ENCODE results near the gene KCNJ12.
"Not testable (repeated sequence)": the region's sequence is repeated elsewhere in the genome, so short reads cannot be mapped to it uniquely, and the experiment has no call there.

Gene KCNJ12

GRCh38 chr17:21425321-21425720 lies 49.2 kb downstream of the KCNJ12 start:
- DNase-seq: no peak

- DNase-seq: no peak
These were observed 49.6 kb downstream of the KCNJ12 start for GRCh38 chr17:21425736-21426135.

GRCh38 chr17:21426246-21426645 lies 50.1 kb downstream of the KCNJ12 start:
- not testable (repeated sequence) for DNase-seq

- not testable (repeated sequence) for DNase-seq
These were observed 50.7 kb downstream of the KCNJ12 start for GRCh38 chr17:21426876-21427275.

GRCh38 chr17:21427727-21428126 lies 51.6 kb downstream of the KCNJ12 start:
- not testable (repeated sequence) for DNase-seq

- not testable (repeated sequence) for DNase-seq
These were observed 52.7 kb downstream of the KCNJ12 start for GRCh38 chr17:21428752-21429424.

- DNase-seq: not testable (repeated sequence)
These were observed 53.9 kb downstream of the KCNJ12 start for GRCh38 chr17:21429921-21430628.

GRCh38 chr17:21433971-21434370 lies 57.8 kb downstream of the KCNJ12 start:
- DNase-seq: not testable (repeated sequence)

- DNase-seq: not testable (repeated sequence)
These were observed 58.8 kb downstream of the KCNJ12 start for GRCh38 chr17:21434976-21435375.

- DNase-seq: not testable (repeated sequence)
These were observed 60.3 kb downstream of the KCNJ12 start for GRCh38 chr17:21436481-21436880.

GRCh38 chr17:21436883-21437836 lies 61.0 kb downstream of the KCNJ12 start:
- not testable (repeated sequence) for DNase-seq

- not testable (repeated sequence) for DNase-seq
These were observed 62.3 kb downstream of the KCNJ12 start for GRCh38 chr17:21438316-21439014.

- not testable (repeated sequence) for DNase-seq
These were observed 62.8 kb downstream of the KCNJ12 start for GRCh38 chr17:21439015-21439336.

- no peak for DNase-seq
These were observed 69.0 kb downstream of the KCNJ12 start for GRCh38 chr17:21445091-21445650.

GRCh38 chr17:21447552-21447951 lies 71.4 kb downstream of the KCNJ12 start:
- DNase-seq: not testable (repeated sequence)

- DNase-seq: not testable (repeated sequence)
These were observed 73.7 kb downstream of the KCNJ12 start for GRCh38 chr17:21449891-21450290.

GRCh38 chr17:21451975-21452374 lies 75.8 kb downstream of the KCNJ12 start:
- no peak for DNase-seq

- no peak for DNase-seq
These were observed 76.4 kb downstream of the KCNJ12 start for GRCh38 chr17:21452377-21453143.

GRCh38 chr17:21453144-21453898 lies 77.2 kb downstream of the KCNJ12 start:
- DNase-seq: no peak

GRCh38 chr17:21454006-21454405 lies 77.8 kb downstream of the KCNJ12 start:
- not testable (repeated sequence) for DNase-seq

GRCh38 chr17:21454441-21454840 lies 78.3 kb downstream of the KCNJ12 start:
- no peak for DNase-seq

Measured in activated CD8-positive, alpha-beta memory T cell treated with anti-CD3 and anti-CD28 coated beads, Interleukin-2, amount 50 U/mL, for 48 hours (primary cell).